D721Med (cell line): ENCODE measurements around the gene UQCRC2.
A peak's percentile ranks its signal among the peaks of the same experiment; 100 is the strongest.
"Not testable (repeated sequence)": the region's sequence is repeated elsewhere in the genome, so short reads cannot be mapped to it uniquely, and the experiment has no call there.

ENCODE experiments used
- DNase-seq: peaks from one replicate; pipeline ENCODE4 v3.0.0; 2011; ENCODE audit warnings: low spot score; ENCODE audit not compliant: insufficient read length
- FAIRE-seq: peaks from 2 replicates; lab custom pipeline; 2011; peaks lifted over from hg19 to GRCh38; lab: Jason Lieb, UNC
- CTCF ChIP-seq: IDR thresholded peaks from 2 replicates; pipeline ENCODE4 v1.5.1; 2012; ENCODE audit warnings: mild to moderate bottlenecking, control low read depth; ENCODE audit not compliant: insufficient read depth; ENCODE audit errors: missing control alignments

Gene UQCRC2

GRCh38 chr16:21952793-21953540 lies at the start of gene UQCRC2:
TSS of gene UQCRC2 (plus strand) at chr16:21953361. CDS start at chr16:21953424, 63 bp downstream.
- DNase-seq = peak; percentile 69
- FAIRE-seq = no peak
- no peak for TF ChIP-seq CTCF

GRCh38 chr16:21932650-21933049 lies 20.5 kb upstream of the UQCRC2 start:
- not testable (repeated sequence) for FAIRE-seq

DNA sequence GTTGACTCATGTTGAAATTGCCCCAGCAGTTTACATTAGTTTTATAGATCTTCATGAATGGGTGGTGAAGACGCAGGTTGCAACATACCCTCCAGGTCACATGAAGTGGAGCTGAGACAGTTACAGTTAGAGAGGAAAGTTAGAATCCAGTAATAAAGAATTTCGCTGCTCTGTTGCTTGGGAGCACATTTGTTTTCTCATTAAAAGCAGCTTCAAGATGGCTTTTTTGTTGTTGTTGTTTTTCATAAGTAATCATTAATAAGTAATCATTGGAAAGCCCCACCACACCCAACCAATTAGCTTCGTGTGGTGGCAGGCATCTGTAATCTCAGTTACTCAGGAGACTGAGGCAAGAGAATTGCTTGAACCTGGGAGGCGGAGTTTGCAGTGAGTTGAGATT lies 19.8 kb upstream of the UQCRC2 start:
- not testable (repeated sequence) for FAIRE-seq, DNase-seq

More at GRCh38 chr16:21932650-21933049, 20.5 kb upstream of the UQCRC2 start:
- not testable (repeated sequence) for DNase-seq

GRCh38 chr16:21933790-21934189 lies 19.4 kb upstream of the UQCRC2 start:
- not testable (repeated sequence) for DNase-seq, FAIRE-seq

DNA sequence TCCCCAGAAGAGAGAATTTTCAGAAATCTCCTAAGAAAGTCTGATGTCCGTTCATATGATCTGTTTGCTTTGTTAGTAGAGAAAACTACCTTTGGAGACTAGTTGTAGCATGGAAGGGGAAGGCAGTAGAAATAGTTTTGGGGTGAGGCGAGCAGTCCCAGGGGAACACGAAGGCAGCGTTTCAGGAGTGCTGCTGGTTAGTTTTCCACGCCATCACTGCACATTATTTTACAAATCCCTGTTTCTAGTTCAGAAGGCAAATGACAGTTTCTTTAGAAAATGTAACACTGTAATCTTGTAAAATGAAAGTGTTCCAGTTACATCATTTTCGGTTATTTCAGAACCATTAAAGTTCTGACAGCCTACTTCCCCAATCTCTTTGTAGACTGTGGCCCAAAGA lies 16.9 kb upstream of the UQCRC2 start:
- not testable (repeated sequence) for DNase-seq, FAIRE-seq

DNA sequence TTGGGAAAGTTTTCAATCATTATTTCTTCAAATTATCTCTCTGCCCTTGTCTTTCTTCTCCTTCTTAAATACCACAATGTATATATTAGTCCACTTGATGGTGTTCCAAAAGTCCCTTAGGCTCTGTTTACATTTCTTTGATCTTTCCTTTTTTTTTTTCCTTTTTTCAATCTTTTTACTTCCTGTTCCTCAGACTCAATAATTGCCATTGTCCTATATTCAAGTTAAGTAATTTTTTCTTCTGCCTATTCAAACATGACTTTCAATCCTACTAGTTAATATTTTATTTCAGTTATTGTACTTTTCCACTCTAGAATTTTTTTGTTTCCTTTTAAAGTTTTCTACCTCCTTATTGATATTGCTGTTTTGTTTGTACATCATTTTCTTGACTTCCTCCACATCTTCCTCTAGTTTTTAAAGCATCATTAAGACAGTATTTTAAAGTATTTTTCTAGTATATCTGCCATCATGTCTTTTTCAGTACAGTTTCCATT lies 15.8 kb upstream of the UQCRC2 start:
- no peak for TF ChIP-seq CTCF
- DNase-seq (no peak), FAIRE-seq (no peak)

DNA sequence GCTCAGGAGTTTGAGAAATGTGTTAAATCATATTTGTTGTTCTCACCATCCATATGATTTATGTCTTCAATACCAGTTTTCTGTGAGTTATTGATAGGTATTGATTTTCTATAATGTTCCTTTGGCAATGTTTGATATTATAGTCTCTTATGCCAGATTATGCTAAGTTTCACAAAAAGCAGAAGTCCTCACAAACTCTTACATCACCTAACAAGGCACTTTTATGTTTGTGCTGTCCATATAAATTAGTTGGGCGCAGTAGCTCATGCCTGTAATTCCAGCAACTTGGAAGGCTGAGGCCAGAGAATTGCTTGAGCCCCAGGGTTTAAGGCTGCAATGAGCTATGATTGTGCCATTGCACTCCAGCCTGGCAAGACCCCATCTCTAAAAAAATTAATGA lies 12.6 kb upstream of the UQCRC2 start:
- DNase-seq (no peak), FAIRE-seq (no peak)
- TF ChIP-seq CTCF = no peak

DNA sequence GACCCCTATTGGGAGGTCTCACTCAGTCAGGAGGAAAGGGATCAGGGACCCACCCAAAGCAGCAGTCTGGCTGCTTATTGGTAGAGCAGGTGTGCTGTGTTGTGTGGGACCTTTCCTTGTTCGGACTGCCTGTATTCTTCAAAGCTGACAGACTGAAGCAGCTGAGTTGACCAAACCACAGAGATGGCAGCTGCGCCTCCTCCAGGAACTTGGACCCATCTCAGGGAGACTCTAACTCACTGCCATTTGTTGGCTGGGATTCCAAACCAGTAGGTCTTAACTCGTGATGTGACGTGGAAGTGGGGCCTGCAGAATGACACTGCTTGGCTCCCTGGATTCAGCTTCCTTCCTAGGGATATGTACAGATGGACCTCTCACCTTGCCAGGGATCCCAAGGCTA lies 9.6 kb upstream of the UQCRC2 start:
- FAIRE-seq = no peak
- no peak for DNase-seq
- no peak for TF ChIP-seq CTCF

DNA sequence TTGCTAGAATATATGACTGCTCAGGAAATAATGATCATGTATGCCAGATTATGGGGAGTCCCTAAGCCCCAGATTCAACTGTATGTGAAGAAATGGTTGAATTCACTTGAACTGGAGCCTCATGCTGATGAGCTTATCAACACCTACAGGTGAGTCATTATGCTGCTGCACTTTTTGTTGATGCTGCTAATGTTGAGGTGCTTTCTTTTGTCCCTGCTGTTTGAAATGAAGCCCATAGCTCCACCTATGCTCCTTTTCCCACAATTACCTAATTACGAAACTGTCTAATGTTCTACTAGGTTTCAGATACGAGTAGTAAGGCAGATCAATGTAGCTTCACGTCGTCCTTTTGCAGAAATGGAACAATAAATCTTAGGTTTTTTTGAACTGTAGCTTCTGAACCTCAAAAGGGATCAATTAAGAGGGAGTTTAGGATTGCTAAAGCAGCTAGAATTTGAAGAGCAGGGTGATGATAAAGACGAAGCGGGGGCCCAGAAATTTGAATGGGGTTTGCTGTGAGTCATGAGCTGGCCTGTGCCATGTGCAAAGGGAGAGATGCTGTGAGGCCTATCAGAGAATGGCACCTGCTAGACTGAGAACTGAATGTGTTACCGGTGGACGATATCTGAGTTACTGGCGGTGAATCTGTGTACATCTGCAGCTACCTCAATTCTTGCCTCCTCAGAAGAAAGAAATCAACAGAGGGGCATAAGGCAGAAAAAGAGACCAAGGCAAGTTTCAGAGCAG lies 6.1 kb upstream of the UQCRC2 start:
- no peak for DNase-seq
- no peak for FAIRE-seq
- no peak for TF ChIP-seq CTCF
